Measurements from ENCODE around the gene SCN2A.
A peak's percentile ranks its signal among the peaks of the same experiment; 100 is the strongest.

SCN2A gene

DNA sequence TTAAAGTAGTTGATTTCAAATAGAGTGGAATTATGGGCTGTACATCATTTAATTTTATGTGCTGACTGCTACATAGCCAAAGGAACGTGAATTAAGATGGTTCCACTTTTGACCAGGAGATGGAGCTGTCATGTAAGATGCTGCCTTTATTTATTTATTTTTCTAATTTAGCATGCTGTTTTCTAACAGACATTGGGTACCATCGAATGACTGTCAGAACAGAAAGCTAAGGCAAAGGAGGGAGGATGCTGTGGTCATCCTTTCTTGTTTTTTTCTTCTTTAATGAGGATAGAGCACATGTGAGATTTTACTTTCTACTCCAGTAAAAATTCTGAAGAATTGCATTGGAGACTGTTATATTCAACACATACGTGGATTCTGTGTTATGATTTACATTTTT lies at the start of gene SCN2A:
TSS of gene SCN2A (plus strand) at position 185 of the 400 bp plus-strand sequence. CDS start 56,410 bp downstream, outside the sequence.
- DNase-seq, result peak; percentile 48

DNA sequence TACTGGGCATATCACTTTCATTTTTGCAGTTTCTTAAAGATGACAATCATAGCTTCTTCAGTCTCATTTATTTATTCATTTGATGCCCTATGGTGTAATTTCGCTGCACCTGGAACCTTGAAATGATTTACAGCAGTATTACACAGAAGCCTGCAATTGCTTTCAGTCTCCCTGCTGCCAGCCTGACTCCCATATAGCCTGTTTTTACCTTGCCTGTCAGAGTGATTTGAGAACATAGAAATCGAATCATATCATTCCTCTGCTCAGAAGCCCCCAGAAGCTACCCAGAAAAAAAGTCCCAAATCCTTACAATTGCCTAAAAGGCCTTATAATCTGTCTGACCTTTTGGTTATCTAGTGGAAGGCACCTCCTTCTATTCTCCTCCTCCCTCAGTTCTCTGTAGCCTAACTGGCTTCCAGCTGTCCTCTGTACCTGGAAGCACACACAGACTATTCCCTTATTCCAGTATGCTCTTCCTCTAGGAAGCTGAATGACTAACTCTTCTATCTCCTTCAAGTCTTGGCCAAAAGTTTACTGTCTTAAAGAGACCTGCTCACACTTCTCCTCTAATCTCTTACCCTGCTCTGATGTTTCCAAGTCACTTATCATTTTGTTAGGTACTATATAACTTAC lies 48.0 kb upstream of the SCN2A start:
- no peak for DNase-seq

DNA sequence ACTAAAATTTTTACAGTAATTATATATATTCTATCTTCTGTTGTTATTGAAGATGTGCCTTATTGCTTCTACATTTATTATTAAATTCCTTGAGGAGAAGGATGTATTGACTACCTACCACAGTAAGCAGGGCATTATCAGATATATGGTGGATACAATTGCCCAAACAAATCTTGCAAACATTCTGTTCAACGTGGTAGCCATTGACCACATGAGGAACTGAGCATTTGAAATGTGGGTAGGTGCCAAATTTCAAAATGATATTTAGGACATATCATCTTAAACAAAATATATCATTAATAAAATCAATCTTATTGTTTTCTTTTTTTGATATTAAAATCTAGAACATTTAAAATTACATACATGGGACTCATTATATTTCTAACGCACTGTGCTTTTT lies 46.5 kb upstream of the SCN2A start:
- DNase-seq, result no peak

DNA sequence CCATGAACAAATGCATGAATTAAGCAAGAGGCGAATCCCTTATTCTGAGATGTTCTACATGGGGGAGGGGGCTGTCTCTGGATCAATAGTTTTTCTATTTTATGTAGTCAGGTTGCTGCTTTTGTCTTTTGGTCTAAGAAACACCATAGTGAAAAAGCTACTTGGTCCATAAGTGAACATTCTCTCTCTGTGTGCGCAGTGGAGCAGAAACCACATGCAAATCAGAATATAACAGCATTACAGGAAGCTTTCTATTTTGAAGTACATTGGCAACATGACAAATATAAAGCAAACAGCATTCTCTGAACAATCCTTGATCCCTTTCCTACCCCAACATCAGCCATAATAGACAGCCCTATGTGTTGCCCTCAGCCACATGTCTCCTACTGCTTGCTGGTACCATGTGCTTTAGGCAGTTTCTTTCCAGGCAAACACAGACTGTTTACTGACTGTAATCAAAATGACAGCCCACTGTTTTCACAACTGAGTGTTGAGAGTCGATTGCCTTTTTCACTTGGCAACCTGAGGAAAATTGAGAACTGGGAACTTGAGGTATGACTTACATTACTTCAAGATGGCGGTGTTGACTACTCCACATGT lies 45.9 kb upstream of the SCN2A start:
- no peak for DNase-seq

DNA sequence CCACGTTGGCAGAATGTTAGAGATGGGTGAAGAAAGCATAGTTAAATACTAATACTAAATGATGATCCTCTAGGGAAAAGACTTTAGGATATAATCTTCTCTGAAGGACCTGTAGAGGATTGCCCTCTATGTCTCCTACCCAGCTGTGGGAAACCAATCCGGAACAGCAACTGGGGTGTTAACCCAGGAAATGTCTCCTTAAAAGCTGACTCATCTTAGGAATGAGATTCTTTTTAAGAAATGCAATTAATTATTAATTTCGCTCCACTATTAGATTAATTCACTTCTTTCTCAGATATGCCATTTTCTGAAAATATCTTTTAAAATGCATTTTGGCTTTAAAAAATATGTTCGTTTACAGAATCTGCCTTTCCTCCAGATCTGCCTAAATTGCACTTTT lies 42.8 kb upstream of the SCN2A start:
- no peak for DNase-seq

DNA sequence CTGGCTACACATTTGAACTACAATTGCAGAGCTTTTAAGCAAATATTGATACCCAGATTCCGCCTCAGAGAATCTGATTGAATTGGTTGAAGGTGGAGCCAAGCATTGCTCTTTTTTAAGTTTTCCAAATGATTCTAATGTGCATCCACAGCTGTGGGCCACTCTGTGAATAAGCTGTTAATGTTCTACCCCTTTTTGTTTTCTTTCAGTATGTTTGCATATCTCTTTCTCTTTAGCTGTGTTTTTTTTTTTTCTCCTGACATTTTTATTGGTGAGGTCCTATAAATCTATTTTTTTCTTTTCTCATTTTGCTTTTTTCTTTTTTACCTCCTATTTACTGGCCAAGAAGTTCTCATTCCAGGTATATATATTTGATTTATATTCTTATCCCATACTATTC lies 41.9 kb upstream of the SCN2A start:
- no peak for DNase-seq

DNA sequence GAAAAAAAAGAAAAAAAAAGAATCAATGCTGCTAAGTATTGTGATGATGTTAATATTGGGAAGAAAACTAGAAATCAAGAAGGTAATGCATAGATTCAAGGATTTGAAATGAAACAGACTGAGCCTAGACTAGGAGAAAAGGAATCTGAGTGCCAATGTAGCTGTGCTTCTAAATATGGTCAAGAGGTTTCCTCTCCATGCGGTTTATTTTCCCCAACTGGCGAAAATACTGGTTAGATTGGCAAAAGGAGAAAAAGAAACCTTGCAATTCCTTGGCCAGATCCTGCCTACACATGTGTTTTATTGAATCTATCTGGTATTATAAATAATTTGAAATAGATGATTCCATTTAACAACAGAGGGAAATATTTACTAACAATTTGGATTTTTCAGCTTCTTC lies 41.0 kb upstream of the SCN2A start:
- no peak for DNase-seq

DNA sequence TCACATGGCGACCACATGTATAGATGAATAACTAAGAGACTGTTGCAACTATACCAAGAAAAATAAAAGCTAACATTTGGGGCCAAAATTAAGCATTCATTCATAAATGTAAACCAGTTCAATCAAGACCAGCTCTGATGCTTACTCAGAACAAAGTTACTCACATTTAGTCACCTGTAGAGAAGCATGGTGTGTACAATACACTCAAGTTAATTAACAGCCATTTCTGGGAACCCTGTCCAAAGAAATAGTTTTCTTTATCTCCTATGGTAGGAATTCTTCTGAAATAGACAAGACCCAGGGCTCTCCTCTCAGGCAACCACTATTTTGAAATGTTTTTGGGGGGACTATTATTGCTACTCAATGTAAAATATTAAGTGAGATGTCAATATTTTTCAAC lies 37.0 kb upstream of the SCN2A start:
- DNase-seq, result no peak

DNA sequence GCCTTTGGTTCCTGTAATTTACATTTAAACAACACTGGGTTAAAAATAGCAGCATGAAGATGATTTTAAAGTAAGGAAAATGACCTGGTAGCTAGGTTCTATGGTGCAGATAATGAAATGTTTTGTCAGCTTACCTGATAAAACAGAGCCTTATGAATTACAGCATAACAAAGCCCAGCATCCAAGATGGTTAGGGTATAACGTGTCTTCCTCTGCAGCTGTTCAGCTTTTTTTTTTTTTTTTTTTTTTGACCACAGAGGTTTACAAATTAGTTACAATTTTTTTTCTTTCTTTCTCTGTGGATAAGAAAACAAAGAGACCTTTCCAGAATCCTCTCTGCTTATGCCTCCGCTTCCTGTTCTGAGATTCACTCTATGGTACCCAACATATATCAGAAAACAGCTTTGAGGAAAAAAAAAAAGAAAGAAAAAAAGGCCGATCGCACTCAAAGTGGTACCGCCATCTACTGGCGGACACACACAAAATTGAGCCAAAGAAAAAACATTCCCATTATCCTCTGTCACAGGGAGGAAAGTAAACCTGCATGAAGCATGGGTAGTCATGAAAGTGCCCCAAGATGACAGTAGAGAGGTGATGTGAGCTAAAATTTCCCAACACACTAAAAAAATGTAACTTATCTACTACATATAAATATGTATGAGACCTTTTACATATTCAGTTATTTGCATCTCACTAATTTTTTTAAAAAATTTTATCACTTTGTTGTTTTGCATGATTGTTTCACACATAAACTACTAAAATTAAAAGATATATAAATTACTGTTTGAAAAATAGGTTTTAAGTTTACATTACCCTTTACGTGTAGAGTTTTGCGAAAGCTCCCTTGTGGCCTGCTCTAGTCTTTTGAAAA lies 35.3 kb upstream of the SCN2A start, which contains the start of gene SCN3A:
TSS of gene SCN3A (minus strand) at position 362 of the 871 bp plus-strand sequence. CDS start 27,656 bp downstream, outside the sequence.
- peak; percentile 18 for DNase-seq

DNA sequence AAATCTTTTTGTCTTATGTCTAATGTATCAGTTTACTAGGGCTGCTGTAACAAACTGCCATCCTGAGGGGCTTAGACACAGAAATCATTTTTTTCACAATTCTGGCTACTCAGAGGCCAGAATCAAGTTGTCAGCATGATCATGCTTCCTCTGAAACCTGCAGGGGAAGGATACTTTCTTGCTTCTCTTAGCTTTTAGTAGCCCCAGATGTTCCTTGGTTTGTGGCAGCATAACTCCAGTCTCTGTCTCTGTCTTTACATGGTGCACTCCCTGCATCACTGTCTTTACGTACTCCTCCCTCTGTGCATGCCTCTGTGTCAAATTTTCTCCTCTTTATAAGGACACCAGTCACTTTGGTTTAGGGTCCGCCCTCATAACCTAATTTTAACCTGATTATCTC lies 33.3 kb upstream of the SCN2A start:
- no peak for DNase-seq

DNA sequence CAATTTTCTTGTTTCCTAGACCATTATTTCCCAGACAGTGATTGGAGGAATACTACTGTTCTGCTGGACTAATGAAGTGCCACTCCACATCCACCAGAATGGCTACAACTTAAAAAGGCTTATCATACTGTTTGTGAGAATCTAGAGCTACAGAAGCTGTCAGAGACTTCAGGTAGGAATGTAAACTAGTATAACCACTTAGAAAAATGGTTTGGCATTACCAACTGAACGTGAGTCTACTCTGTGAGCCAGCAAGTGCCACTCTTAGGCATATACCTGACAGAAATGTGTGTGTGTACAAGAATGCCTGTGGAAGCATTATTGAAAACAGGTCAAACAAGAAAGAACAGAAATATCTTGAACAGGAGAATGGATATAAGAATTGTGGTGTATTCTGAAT lies 31.1 kb upstream of the SCN2A start:
- DNase-seq, result no peak

DNA sequence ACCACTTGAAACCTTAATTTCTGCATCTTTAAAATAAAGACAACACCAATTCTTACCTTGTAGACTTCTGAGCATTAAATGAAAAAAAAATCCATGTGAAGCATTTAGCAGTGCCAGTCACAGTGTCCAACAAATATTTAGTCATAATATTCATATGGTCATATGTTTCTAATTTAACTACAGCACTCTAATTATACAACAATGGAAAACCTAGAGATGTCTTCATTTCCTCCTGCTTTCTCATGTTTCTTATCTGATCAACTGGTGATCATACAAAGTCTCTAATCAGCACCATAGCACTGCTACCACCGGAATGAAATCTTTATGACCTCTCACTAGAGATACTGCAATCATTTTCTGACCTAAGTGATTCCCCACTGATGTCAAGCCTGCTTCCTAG lies 25.1 kb upstream of the SCN2A start:
- DNase-seq, result no peak

DNA sequence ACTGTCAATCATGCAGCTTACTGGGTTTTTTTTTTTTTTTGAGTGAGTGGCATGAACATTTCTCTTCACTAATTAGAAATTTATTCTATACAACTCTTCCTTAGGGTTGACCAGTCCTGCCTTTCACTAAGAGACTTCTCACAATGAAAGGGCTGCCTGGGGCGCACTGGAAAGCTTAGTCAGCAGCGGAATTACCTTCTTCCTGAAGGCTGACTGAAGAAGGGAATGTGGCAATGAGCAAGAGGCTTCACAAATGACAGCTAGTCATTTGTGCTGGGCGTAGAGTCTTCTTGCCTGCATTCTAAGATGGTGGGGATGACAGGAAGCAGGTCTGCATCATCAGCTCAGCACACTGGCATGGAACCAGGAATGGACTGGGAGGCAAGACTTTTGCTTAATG lies 19.7 kb upstream of the SCN2A start:
- DNase-seq, result no peak

DNA sequence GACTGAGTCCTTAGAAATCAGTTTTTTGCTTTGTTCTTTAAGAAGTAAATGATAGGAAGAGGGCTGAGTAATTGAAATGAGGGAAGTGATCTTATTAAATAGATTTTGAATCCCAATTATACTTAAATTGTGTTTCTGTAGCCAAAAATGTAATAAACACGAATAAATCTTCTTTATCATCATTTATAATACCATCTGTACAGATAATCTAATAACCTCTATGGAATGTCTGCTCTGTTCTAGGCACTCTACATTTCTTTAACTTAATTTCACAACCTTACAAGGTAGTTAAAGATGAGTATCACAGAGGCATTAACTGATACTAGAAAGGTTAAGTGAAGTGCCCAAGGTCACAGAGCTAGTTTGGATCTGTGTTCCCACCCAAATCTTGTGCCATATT lies 14.3 kb upstream of the SCN2A start:
- DNase-seq, result no peak

DNA sequence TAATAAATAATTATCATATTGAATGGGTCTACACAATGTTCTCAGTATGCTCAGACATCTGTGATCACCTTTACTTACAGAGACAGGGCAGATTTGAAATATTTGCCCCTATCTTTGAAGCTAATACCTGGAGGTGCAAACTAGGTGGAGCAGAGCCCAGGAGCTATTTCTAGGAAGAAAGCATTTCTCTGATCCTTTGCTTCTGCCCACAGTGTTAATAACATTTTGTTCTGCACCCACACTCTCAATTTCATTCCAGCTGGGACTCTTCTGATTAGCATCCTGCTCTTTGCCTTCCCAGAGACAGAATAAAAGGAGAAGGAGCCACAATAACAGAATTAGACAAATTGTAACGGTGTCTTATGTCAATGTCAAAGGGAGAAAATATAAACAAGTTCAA lies 11.6 kb upstream of the SCN2A start:
- no peak for DNase-seq

DNA sequence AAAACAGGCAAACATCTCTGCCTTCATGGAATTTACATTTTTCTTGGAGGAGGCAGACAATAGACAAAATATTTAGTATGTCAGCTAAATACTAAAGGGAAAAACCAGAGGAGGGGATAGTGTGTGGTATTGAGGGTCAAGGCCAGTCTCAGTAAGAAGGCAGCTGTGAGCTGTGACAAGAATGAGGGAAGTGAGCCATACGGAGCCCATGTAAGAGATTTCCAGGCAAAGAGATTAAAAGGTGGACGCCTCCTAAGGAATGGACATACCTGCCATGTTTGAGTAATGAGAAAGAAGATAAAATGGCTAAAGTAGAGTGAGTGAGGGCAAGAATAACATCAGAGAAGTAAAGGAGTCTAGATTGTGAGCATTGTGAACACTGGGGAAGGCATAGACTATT lies 2.2 kb upstream of the SCN2A start:
- DNase-seq, result no peak

DNA sequence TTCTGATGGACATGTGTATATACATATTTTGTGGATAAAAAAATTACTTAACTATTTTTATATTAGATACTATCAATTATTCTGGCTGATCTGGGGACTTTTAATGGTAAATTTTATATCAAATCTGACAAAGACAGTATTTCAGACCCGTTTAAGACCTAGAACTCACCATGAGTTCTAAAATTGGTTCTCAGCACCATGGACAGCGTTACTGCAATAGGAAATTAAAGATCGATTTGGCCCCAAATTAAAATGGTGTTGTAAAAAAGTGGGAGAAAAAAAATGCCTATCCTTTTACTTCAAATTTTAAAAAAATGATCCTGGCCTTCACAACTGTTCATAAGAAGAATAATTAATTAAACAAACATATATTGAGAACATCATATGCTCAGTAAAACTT lies 919 bp upstream of the SCN2A start:
- DNase-seq, result no peak

DNA sequence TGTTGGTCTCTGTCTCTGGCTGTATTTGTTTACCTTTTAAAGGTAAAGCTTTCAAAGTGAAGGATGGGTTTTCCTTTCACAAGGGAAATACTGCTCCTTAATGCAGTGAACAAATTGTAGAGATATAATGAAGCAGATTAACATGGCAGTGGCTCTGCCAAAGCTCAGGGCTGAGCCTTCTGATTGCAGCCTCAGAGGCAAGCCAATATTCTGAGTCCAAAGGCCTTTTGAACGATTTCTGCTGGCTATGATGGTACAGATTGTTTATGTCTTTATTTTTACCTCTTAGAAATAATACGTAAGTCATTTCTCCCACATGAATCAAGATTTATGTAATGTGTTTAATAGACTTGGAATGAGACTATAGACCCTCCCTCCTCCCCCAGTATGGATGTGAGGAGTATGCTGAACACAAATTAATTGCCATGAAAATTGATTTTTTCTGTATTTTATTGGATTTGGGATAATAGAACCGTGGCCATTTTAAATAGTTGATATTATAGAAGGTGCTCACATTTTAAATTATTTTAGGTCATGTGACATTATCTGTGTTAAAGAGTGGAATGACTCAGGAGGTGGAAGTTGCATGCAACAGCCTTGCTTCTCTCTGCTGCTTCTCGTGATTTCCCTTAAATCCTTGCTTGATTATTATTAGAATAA lies 772 bp downstream of the SCN2A start:
- DNase-seq, result peak; percentile 1

DNA sequence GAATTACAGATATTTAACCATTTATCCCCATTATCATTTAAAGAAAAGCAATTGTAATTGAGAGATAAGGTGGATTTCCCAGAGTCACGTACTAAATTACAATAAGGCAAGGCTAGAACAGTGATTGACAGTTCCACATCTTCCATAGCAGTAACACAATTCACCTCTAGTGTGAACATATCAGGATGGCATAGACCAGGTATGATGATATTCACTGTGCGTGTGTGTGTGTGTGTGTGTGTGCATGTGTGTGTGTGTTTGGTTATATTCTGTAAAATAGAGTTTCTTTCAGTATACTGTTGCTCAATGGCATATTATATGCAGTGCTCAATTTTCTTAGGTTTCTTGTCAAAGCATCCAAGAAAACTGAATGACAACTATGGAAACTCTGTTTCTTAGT lies 1.7 kb downstream of the SCN2A start:
- DNase-seq, result no peak

DNA sequence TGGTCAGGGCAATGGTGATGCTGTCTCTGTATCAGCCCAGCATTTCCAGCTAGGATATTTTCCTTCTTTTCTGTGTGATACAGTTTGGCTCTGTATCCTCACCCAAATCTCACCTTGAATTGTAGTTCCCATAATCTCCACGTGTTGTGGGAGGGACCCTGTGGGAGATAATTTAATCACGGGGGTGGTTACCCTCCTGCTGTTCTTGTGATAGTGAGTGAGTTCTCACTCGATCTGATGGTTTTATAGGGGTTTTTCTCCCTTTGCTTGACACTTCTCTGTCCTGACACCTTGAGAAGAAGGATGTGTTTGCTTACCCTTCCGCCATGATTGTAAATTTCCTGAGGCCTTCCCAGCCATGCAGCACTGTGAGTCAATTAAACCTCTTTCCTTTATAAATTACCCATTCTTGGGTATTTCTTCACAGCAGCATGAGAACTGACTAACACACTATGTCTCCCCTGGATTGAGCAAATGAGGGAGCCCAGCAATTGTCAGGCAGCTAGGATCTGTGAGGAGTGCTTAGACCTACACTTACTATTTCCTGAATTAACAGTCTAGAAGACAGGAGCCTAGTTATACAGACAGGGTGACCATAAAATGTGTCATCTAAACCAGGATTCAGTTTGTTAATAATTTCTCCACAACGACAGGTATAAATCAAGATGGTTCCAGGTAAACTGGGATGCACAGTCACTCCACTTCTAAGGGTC lies 6.0 kb downstream of the SCN2A start:
- DNase-seq, result no peak

DNA sequence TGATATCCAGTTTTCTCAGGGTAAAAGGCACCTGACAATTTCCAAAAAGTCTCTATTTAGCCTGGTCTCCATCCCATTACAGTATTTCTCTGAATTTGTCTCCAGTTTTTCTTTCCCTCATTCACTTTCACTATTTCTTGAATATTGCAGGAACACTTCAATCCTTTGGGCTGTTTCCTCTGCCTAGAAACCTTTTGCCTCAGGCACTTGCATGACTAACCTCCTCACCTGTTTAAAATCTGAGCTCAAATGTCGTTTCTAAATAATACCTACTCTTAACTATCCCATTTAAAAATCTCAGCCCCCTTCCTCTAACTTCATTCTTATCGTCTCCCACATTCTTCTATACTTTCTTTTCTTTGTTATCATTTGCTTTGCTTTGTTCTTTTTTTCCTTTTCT lies 9.0 kb downstream of the SCN2A start:
- DNase-seq, result no peak

DNA sequence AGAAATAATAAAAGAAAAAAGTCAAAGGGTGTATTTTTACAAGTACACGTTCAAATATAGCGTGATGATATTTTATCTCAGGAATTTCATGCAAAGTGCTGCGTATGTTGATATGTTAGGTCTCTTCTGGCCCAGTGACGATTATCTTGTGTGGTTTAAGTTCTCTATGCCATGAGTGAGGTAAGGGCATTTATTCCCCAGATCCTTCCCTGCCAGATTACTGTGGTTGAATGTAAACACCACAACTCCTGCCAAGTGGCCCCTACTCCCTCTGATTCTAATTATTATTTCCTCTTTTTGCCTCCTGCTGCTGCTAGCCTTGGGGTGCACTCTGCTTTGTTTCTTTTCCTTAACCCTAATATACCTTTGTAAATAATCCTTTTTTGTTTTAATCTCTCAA lies 12.2 kb downstream of the SCN2A start:
- DNase-seq, result no peak

DNA sequence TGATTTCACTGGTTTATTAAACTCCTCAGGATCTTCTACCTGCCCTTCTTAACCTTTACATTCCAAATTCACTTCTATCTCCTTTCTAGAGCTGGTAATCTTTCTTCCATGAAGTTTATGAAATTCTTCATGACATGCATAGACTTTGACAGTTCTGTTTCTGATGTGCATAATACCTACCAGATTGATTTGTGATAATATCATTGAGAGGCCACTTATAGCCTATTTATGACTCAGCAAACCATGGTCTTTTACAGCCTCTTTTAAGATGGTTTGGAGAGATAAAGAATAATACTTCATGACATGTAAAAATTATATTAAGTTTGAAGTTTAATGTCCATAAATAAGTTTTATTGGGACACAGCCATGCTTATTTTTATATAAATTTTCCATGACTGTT lies 14.0 kb downstream of the SCN2A start:
- no peak for DNase-seq
